ENCODE measurements around the gene C2CD4C.

The C2CD4C gene

GRCh38 chr19:401866-402511 is 7.0 kb downstream of the C2CD4C start:
- no peak for TF ChIP-seq CTCF (IDR thresholded peaks at IDR 0.05)

GRCh38 chr19:400976-401865 is 7.7 kb downstream of the C2CD4C start:
- TF ChIP-seq CTCF (IDR thresholded peaks at IDR 0.05): no peak

GRCh38 chr19:399370-399769 is 9.6 kb downstream of the C2CD4C start:
- no peak for TF ChIP-seq CTCF (IDR thresholded peaks at IDR 0.05)

GRCh38 chr19:398719-399118 is 10.2 kb downstream of the C2CD4C start:
- TF ChIP-seq CTCF (IDR thresholded peaks at IDR 0.05): no peak

- TF ChIP-seq CTCF (IDR thresholded peaks at IDR 0.05): no peak
These were observed 10.8 kb downstream of the C2CD4C start for GRCh38 chr19:397941-398706.

GRCh38 chr19:397321-397720 is 11.6 kb downstream of the C2CD4C start:
- TF ChIP-seq CTCF (IDR thresholded peaks at IDR 0.05): no peak

- TF ChIP-seq CTCF (IDR thresholded peaks at IDR 0.05): no peak
These were observed 13.5 kb downstream of the C2CD4C start for GRCh38 chr19:395467-395866.
